Ovary (tissue), 3 donors: Measurements from ENCODE around the gene FIGLA.

Source experiments
- CTCF ChIP-seq, 3 donors: fragments of 450-650 bp in 2 of 3; fragments of 200-600 bp in 1 of 3; IDR thresholded peaks; one replicate each; pipeline versions ENCODE4 v1.5.1 to v1.8.0; 2016 to 2022; ENCODE audit warnings: antibody characterized with exemption in 3 of 3, mild to moderate bottlenecking in 1 of 3
- EP300 ChIP-seq: sonication (generic); formaldehyde crosslinking; IDR thresholded peaks from one replicate; pipeline ENCODE4 v1.6.1; 2017; ENCODE audit warnings: antibody characterized with exemption
- POLR2A ChIP-seq: fragments of 450-650 bp; IDR thresholded peaks from one replicate; pipeline ENCODE4 v1.6.1; 2017; ENCODE audit warnings: antibody characterized with exemption, mild to moderate bottlenecking, moderate library complexity
- donor health status: DM: no; HTN: no; CAD: no.

DNA sequence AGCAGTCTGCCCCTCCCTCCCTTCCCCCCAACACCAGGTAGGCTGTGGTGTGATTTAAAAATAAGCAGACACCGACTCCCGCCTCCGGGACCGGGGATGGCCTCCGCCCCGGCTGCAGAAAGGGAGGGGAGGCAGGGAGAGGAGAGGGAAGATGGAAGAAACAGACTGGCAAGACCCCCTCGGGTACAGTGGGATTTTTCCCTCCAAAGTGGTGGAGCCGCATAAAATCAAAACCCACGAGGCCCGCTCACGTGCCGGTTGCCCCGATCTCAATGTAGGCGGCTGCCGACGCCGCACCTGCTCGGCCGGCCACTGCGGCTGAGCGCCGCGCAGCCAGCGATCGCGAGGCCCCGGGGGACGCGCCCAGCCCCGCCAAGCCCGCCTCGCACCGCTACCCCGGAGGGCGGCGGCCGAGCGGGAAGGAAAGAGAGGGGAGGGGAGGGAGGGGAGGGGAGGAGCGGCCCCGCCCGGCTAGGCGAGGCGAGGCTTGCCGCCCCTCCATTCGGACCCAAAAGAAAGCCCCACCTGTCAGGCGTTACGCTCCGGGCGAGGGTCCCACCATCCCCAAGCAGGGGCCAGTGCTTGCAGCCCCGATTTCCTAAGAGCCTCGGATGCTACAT, 23.3 kb downstream of the FIGLA start:
- no peak for TF ChIP-seq EP300
- TF ChIP-seq POLR2A: no peak
- TF ChIP-seq CTCF (IDR thresholded peaks at IDR 0.05): no peak
